GM12865 (cell line): ENCODE data around the gene ZNF124.

ENCODE experiments used
- DNase-seq: peaks from one replicate; pipeline ENCODE4 v3.0.0; 2010; ENCODE audit warnings: low read depth
- H3K4me3 ChIP-seq: 2 replicates; pipeline ENCODE4 v1.5.1; 2011; ENCODE audit warnings: mild to moderate bottlenecking, low read depth, low read length, control low read depth
- TF ChIP-seq, protein P1 (sequence below): IDR thresholded peaks from 2 replicates; pipeline ENCODE4 v1.5.1; 2011; ENCODE audit warnings: low read length, control low read depth, low read depth, inconsistent platforms; ENCODE audit not compliant: insufficient read depth; ENCODE audit errors: missing control alignments

Gene ZNF124

DNA sequence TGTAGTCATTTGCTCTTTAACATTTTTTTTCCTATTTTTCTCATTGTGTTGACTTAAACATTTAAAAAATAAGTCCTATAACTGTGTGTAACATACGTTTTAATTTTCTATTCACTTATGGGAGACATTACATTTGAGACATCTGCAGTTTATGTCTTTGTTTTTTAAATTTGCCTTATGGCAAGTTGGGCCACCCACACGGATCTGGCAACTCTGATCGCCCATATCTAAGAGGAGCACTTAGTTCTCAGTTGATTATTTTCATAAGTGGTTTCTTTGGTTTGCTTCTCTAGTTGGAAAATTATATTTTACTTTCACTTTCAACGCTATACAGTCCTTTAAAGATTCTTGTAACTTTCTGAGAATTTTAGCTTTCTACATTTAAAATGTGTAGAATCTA lies 13.8 kb upstream of the ZNF124 start:
- TF ChIP-seq, protein P1, sequence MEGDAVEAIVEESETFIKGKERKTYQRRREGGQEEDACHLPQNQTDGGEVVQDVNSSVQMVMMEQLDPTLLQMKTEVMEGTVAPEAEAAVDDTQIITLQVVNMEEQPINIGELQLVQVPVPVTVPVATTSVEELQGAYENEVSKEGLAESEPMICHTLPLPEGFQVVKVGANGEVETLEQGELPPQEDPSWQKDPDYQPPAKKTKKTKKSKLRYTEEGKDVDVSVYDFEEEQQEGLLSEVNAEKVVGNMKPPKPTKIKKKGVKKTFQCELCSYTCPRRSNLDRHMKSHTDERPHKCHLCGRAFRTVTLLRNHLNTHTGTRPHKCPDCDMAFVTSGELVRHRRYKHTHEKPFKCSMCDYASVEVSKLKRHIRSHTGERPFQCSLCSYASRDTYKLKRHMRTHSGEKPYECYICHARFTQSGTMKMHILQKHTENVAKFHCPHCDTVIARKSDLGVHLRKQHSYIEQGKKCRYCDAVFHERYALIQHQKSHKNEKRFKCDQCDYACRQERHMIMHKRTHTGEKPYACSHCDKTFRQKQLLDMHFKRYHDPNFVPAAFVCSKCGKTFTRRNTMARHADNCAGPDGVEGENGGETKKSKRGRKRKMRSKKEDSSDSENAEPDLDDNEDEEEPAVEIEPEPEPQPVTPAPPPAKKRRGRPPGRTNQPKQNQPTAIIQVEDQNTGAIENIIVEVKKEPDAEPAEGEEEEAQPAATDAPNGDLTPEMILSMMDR: no peak
- no peak overlapping the region for H3K4me3 ChIP-seq
- no peak for DNase-seq

DNA sequence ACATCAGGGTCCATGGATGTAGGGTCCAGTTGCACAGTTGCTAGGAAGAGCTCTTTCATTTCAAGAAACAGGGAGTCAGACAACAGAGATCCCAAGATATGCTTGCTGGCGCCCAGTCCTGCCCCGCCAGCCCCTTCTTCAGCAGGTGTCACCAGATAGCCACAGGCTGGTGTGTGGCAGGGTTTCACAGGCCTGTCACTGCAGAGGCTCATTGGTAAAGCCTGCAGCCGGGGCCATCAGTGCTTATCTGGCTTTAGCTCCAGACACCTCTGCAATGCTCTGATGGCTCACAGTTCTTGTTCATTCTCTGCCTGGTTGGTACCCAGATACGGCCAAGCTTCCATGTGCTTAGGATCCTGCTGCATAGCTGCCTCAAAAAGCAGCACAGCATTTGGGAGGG lies 12.4 kb upstream of the ZNF124 start:
- no peak overlapping the region for H3K4me3 ChIP-seq
- no peak for DNase-seq
- TF ChIP-seq, protein P1: no peak

DNA sequence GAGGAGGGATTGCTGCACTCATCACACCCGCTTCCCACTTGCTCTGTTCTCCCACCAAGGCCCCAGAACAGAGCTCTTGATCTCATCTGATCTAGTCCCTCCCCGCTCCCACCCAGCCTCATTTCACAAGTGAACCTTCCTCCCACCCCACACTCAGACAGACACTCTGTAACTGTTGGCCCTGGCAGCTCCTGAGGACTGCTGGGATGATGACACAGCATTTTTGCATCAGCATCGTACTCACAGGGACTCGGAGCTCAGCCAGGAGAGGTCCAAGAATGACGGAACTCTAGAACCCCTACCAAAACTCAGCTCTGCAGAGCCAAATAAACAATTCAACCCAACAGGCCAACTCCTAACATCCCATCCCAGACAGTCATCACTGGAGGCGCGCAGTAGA lies 11.2 kb upstream of the ZNF124 start:
- TF ChIP-seq, protein P1: no peak
- no peak overlapping the region for H3K4me3 ChIP-seq

DNA sequence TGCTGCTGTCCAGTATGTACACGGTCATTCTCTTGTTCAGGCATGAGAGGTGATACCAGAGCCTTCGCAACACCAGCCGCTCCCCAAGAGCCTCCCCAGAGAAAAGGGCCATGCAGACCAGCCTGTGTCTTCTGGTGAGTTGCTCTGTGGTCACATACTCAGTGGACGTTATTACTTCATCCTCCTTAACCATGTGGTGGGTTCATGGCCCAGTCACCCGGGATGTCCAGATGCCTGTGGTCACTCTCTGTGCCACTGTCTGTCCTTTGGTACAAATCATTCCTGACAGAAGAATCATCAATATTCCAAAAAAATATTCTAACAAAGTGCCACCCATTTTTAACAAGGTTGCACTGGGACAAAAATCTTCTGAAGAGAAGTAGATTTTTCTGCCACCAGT lies 8.8 kb upstream of the ZNF124 start:
- TF ChIP-seq, protein P1: no peak
- no peak overlapping the region for H3K4me3 ChIP-seq
- DNase-seq: no peak

More for the DNA sequence above, 11.2 kb upstream of the ZNF124 start:
- DNase-seq: no peak

DNA sequence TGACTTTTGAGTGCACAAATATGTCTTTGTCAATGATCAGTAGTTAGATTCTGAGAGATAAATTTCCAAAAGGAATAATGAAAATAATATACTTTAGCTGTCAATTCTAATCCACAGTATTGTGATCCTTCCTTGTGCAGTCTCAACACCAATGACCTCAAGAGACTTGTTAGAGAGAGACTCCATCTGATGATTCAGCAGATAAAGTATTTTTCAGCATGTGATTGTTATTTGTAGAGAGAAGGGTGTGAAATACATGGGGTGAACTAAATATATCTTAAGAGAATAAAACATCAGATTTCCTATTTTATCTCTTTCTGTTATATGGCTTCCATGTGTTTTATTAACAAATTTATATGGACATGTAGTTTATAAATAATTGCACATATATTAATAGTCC lies 5.9 kb upstream of the ZNF124 start:
- DNase-seq: no peak
- H3K4me3 ChIP-seq: no peak overlapping the region
- TF ChIP-seq, protein P1: no peak

DNA sequence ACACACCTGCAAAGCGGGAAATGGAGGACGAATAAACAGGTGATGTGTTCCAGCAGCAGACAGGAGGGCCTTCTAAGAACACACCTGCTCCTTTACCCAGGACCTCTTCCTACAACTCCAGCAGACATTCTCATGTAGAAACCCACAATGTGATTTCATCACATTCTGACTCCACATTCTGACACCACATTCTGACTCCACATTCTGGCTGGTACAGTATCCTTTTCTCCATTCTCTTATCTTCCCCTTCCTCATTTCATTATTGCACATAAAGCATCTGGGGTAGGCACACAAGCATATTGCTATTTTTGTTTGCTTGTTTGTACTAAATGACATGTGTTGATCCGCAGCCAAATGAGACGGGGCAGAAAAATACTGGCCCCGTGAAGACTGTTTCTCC lies 3.6 kb upstream of the ZNF124 start:
- H3K4me3 ChIP-seq: no peak overlapping the region
- DNase-seq: no peak
- TF ChIP-seq, protein P1: no peak

DNA sequence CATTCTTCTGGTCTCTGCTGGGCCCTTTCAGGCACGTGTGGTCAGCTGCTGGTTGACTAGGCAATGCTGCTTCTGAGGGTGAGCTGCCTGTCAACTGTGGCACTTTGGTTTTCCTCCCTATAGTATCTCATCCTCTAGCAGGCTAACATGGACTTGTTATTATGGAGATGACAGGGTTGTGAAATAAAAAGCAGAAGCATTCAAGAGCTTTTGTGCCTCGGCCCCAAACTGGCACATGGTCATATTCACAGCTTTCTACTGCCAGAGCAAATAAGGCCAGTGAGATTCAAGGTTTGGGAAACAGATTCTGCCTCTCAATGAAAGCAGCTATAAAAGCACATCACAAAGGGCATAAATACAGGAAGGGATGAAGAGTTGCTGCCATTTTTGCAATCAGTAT lies 1.6 kb upstream of the ZNF124 start:
- H3K4me3 ChIP-seq: no peak overlapping the region
- DNase-seq: no peak
- TF ChIP-seq, protein P1: no peak
